ENCODE measurements around the gene FBXL19.
A peak's percentile ranks its signal among the peaks of the same experiment; 100 is the strongest.
"Not testable (repeated sequence)": the region's sequence is repeated elsewhere in the genome, so short reads cannot be mapped to it uniquely, and the experiment has no call there.

FBXL19 gene

DNA sequence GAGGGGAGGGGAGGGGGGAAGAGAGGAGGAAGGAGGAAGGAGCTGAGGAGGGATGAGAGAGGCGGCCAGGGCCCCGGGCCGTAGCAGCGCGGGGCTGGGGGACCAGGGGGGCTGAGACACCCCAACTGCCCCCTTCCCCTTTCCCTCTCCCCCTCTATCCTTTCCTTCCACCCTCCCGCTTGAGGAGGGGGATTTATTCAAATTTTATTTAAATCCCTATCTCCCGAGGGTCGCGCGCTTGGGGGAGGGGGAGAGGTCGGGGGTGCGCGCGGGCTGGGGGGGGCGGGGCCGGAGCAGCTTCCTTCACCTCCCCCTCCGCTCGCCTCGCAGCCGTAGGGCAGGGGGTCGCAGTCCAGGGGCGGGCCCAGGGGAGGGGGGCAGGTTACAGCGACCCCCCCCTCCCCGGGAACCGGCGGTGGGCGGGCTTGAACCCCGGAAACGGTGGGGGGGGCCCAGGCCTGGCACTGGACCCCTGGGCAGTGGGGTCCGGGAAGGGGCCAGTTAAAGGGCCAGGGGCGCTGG is at the start of gene FBXL19:
Gene FBXL19, plus strand, starts transcription at position 19 of the 522 bp plus-strand sequence. CDS start 2,183 bp downstream, outside the sequence.
- no peak for DNase-seq

- no peak for DNase-seq
Observed at GRCh38 chr16:30874244-30874820, 49.0 kb upstream of the FBXL19 start.

- peak; percentile 92 for DNase-seq
Observed at GRCh38 chr16:30874821-30875717, 48.3 kb upstream of the FBXL19 start.

- no peak for DNase-seq
Observed at GRCh38 chr16:30875871-30876801, 47.2 kb upstream of the FBXL19 start.

DNA sequence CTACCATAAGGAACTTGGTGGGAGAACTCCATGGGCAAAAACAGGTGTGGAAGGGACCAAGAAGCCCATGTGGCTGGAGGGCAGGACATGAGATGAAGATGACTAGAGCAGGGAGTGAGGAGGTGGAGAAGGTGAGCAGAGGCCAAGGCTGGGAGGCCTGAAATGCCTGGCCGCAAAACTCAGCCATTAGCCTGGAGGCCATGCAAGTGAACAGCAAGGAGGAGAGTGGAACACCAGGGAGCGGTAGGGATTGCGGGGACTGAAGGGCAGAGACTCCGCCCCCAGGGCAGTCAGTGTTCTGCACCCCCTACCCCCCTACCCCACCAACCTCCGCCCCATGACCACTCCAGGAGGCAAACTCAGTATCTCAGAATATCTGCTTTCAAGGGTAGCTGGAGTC is 46.5 kb upstream of the FBXL19 start:
- DNase-seq: no peak

GRCh38 chr16:30882429-30883310 is 40.7 kb upstream of the FBXL19 start:
- no peak for DNase-seq

GRCh38 chr16:30884760-30885159 is 38.6 kb upstream of the FBXL19 start:
- DNase-seq: no peak

GRCh38 chr16:30885196-30885595 is 38.2 kb upstream of the FBXL19 start:
- no peak for DNase-seq

DNA sequence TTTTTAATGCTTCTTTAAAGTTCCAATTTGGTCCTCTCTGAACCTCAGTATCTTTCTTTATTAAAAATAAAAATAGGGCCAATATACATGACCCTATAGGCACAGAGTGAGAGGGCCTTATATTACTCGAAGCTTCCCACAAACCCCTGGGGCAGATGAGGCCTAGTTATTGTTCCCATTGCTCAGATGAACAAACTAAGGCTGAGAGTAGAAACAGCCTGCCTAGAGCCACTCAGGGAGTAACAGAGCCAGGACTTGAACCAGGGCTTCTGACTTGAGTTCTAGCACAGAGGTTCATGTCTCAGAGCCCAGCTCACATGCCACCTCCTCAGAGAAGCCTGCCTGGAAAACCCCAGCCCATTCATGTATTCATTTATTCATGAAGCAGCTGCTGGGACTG is 37.2 kb upstream of the FBXL19 start:
- no peak for DNase-seq

DNA sequence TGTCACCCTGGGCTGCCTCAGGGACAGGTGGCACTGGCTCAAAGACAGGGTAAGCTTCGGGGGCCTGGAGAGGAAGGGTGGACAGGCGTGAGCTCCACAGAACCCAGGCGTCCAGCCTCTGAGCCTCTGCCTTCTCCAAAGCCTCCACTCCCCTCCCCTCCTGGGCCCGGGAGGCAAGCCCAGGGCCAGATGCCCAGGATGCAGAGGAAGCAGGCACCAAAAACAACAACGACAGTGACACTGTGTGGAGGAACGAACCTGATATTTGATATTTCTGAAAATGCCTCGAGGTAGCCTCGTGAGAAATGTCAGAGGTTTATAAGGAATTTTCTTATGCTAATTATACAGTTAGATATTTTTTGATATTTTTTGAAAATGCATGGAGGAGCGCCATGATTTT is 35.4 kb upstream of the FBXL19 start:
- no peak for DNase-seq

DNA sequence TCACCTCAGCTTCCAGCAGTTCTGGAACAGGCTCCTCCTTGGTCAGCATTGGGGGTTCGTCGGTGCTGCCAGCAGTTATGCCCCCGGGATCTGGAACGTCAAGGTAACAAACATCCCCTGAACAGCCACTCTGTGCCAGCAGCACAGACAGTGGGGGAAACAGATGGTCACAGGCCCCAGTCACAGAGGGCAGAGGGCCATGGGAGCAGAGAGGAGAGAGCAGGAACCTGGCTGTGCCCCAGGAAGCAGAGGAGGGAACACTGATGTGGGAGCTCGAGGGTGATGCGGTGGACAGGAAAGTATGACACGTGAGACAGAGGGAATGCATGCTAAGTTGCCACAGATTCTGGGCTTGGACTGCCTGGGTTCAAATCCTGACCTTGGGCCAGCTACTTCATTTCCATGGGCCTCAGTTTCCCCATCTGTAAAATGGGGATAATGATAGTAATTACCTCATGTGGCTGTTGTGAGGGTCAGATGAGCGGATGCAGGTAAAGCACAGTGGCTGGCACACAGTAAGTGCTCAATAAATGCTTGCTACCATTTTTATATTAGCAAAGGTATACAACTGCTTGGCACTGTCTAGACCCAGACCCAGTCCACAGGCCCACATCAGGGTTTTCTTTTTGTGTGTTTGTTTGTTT is 34.4 kb upstream of the FBXL19 start:
- no peak for DNase-seq

GRCh38 chr16:30889721-30890120 is 33.7 kb upstream of the FBXL19 start:
- DNase-seq: no peak

DNA sequence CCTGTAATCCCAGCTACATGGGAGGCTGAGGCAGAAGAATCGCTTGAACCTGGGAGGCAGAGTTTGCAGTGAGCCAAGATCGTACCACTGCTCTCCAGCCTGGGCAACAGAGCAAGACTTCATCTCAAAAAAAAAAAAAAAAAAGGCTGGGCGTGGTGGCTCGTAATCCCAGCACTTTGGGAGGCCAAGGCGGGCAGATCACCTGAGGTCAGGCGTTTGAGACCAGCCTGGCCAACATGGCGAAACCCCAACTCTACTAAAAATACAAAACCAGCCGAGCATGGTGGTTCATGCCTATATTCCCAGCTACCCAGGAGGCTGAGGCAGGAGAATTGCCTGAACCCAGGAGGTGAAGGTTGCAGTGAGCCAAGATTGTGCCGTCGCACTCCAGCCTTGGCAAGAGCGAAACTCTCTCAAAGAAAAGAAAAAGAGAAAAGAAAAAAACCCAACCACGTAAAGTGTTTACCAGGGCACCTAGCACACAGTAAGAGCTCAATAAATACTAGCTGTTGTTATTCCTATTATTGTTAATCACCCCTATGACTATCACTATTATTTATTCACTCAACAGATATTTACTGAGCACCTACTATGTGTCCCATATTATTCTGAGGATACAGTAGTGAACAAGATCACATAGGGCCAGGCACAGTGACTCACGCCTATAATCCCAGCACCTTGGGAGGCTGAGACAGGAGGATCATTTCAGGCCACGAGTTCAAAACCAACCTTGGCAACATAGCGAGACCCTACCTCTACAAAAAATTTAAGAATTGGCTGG is 32.1 kb upstream of the FBXL19 start:
- not testable (repeated sequence) for DNase-seq

- no peak for DNase-seq
Observed at GRCh38 chr16:30892670-30893416, 30.5 kb upstream of the FBXL19 start.

GRCh38 chr16:30893417-30893743 is 30.0 kb upstream of the FBXL19 start:
- DNase-seq: no peak

- DNase-seq: peak; percentile 78
Observed at GRCh38 chr16:30893744-30894539, 29.4 kb upstream of the FBXL19 start, which contains the start of gene BCL7C. BCL7C (minus strand) TSS chr16:30894077; CDS start chr16:30893944, 133 bp downstream.

GRCh38 chr16:30894540-30895368 is 28.6 kb upstream of the FBXL19 start:
- DNase-seq: no peak

Measured in GDM1 (cell line).